Stimulated activated CD8-positive, alpha-beta memory T cell treated with anti-CD3 and anti-CD28 coated beads, Interleukin-7, amount 100 ng/mL, for 1 hour (primary cell): ENCODE results near the gene NXPH1.
"Not testable (repeated sequence)": the region's sequence is repeated elsewhere in the genome, so short reads cannot be mapped to it uniquely, and the experiment has no call there.

Experiments
- DNase-seq, 2 donors: peaks; one replicate each; pipeline ENCODE4 v3.0.0-alpha.2; 2020; ENCODE audit warnings: low read depth in 2 of 2

The NXPH1 gene

DNA sequence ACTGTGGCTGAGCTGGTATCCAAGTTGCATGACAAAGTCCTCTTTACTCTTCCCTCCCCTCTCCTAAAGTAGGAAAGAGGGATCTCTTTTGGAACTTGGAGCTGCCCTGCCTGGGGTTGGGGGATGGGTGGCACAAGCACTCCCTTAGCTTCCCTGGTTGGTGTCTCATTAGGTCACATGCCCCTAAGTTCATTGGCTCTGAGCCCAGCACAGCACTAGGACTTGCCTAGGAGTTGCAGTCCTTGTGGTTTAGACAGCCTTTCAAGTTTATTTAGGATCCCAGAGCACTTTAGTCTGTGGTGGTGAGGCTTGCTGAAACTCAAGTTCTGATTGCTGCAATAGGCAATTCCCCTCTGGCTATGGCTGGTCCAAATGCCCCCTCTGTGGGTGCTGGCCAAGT, 281.4 kb downstream of the NXPH1 start:
- DNase-seq, result no peak

DNA sequence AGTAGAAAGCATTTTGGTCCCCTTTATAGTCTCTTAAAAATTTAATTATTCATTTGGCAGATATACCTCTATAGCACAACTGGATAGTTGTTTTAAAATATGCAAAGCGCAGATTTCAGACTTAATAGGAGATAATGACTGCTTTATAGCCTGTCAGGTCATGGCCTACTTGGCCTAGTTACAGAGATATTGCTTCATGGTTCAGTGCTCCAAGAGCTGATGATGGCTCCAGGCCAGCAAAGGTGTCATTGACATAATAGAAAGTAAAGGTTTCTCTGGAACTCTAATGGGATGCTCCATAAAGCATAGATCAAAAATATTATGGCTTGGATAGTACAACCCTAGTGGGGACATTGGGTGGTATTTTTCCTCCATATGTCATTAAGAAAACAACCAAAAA, 285.7 kb downstream of the NXPH1 start:
- no peak for DNase-seq

DNA sequence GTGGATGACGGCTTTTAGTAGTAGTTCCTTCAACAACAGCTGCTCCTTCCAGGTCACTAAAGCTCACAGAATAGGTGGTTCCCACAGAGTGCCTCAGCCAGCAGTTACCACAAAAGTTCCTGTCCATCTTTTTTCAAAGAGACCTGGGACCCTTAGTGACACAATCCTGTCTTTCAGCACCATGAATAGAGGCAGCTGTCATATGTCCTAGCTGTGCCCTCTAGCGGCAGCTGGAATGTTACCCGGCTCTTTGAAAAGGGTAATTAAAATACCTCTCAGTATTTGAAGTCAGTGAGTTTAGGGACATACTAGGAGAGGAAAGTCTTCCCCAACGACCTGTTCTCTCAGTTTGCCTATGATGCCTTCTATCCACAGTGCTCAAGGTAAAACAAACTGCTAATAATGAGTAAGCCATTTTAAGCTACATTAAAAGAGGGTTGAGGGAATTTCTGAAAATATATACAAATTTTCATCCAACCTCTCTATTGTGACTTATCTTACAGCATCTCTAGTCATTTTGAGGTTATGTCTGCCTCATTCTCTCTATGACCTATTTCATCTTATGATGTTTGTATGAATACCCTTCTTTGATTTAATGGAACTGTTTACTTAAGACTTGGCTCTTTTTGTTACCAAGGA, 290.8 kb downstream of the NXPH1 start:
- no peak for DNase-seq

DNA sequence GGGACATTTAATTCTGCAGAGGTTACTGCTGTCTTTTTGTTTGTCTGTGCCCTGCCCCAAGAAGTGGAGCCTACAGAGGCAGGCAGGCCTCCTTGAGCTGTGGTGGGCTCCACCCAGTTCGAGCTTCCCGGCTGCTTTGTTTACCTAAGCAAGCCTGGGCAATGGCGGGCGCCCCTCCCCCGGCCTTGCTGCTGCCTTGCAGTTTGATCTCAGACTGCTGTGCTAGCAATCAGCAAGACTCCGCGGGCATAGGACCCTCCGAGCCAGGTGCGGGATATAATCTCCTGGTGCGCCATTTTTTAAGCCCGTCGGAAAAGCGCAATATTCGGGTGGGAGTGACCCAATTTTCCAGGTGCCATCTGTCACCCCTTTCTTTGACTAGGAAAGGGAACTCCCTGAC, 298.3 kb downstream of the NXPH1 start:
- not testable (repeated sequence) for DNase-seq

DNA sequence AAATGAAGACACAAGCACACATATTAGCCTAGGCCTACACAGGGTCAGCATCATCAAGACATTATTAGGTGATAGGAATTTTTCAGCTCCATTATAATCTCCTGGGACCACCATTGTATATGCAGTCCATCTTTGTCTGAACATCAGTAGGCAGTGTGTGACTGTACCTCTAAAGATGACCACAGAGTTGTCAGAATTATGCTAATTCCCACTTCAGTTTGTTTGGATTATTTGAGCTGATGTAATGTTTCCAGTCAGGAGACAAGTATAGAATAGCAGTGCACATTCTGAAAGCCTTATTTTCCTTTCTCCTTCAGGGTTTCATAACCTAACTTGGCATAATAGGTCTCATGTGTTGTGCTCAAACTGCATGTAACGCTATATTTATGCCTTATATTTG, 306.4 kb downstream of the NXPH1 start:
- DNase-seq, result no peak

DNA sequence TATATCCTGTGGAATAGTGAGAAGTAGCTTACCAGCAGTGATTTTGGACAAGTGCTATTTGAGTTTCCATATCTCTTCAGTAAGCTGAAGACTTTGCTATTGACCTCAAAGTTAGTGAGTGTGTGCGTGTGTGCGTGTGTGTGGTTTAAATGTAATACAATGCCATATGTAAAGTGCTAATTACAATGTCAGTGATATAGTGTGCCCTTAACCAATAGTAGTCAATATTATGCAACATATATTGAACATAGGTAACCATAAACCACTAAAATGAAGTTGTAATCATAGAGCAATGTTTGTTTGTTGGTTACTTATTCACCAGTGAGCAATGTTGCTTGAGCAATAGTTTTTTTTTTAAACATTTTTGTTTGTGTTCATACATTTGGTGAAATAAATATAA, 309.4 kb downstream of the NXPH1 start:
- DNase-seq, result no peak

DNA sequence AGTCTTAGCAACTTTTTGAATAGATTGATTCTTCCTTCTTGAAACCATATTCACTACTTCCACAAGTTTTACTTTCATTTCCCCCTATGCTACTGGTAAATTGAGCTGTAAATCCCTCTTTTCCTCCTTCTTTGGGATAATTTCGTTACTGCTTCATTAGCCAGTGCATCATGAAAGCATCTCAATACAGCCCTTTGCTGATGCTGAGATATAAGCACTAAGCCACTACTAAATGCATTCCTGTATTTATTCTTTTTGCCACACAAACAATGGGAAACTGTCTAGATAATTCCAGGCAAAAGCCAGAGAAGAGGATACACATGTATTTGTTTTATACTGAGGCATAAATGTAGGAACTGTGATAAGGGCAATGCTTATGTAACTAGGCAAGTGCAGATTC, 313.9 kb downstream of the NXPH1 start:
- no peak for DNase-seq

DNA sequence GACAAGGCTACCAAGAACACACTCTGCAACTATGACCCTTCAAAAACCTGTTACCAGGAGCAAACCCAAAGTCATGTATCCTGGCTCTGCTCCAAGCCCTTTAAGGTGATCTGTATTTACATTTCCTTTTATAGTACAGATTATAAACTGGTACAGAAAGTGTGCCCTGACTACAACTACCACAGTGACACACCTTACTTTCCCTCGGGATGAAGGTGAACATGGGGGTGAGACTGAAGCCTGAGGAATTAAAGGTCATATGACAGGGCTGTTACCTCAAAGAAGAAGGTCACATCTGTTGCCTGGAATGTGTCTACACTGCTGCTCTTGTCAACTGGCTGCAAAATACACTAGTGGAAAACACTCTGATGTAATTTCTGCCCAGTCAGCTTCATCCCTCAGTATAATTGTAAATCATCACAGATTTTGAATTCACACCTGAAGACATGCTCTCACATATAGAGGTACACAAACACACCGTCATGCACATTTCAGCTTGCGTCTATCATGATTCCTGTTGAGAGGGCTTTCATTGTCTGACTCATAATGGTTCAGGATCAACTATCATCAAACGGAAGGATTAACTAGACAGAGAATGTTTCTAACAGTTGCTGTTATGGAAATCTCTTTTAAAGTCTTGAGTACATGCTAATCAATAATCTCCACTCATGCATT, 318.3 kb downstream of the NXPH1 start:
- DNase-seq, result no peak

DNA sequence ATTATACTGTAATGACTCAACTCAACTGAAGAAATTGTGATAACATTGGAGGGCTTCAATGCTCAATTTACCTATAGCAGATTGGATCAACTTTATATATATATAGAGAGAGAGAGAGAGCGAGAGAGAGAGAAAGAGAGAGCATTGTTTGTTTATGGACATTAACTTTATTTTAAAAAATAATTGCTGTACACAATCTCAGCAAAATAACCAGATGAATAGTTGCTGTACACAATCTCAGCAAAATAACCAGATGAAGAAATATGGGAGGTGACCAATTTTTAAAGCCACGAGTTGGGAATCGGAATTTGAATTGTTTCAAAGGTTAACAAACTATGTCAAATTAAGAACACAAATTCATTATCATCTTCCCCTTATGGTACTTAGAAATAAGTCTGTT, 319.9 kb downstream of the NXPH1 start:
- DNase-seq, result no peak

DNA sequence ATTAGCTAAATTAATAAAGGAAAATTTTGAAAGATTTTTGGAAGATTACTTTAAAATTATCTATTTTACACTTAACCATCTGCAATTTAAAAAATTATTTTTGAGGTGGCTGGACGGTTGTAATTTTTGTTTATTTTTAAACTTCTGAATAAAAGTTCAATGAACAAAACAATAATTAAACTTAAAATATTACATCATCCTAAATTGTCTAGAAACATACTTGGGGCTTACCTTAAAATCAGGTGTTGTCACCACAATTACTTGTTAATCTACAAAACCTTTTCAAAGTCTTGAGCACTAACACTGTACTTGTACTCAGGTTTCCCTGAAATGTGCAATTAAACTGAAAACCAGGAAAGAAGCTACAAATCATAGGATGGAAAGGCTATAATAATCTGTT, 328.3 kb downstream of the NXPH1 start:
- no peak for DNase-seq

DNA sequence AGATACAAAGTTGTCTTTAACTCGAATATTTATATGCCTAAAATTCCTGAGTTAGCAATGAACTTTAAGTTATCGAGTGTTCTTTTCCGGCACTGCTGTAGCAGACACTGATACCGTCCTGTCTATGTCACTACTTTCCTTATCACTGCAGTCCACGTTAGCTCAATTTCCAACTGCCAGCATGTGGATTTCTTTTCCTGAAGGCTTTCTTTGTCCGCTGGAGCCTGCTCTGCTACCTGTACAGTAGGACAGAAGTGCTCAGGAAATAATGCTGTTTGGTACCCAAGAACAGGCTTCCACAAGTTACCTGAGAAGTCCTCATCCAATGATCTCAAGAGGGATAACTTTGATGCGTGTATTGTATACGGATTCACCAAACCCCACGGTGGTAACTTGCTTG, 329.4 kb downstream of the NXPH1 start:
- DNase-seq, result no peak

DNA sequence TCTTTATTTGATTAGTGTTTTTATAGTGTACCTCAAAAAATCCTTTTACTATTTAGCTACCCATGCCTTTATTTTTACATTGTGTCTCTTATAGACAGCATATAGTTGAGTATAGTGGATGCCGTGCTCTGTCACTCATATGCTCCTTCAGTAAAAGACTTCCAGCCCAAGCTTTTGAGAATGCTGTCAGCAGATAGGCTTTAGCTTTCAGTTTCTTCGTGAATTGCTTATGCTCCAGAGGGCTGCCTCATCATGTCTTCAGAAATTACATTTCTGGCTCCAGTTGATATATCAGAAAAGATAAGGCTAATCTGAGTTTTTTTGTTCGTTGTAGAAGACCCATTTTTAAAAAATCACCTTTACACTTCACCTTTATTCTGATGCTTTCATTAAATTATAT, 332.0 kb downstream of the NXPH1 start:
- DNase-seq, result no peak

DNA sequence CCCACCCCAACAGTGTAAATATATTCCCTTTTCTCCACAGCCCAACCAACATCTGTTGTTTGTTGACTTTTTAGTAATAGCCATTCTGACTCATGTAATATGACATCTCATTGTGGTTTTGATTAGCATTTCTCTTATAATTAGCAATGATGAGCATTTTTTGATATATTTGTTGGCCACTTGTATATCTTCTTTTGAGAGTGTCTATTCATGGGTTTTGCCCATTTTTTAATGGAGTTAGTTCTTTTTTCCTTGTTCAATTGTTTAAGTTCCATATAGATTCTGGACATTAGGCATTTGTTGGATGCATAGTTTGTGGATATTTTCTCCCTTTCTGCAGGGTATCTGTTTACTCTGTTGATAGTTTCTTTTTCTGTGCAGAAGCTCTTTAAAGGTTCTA, 340.1 kb downstream of the NXPH1 start:
- no peak for DNase-seq

DNA sequence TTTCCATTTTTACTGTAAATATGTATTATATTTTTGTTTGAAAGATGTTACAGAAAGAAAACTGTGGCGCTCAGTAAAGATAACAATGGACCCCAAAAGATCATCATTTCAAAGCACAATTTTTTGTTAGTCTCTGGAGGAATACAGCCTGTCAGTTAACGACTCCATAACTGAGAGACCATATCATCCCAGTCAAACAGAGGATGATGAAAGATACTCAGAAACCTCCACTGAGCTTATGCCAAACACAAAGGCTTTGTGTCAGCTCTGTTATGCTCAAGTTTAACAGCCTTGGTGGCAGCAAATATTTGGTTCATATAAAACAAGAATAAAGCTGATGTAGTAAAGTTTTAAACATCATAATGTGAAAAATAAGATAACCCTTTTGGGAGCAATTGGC, 345.1 kb downstream of the NXPH1 start:
- no peak for DNase-seq

DNA sequence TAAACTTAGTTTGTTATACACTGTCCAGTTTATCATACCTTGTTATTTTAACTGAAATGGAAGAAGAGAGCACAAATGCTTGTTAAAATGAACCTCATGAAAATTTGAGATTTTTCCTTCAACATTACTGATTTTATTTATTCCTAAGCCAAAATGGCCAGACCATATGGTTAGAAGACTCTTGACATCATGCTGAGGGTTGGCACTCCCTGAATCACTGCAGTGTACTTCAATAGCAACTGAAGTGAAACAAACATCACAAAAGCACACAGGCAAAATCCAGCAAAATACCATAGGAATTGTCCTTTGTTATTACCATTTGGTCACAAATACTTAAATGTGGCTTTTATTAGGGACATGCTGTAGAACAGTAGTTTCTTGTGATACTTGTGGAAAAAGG, 347.8 kb downstream of the NXPH1 start:
- DNase-seq, result no peak

DNA sequence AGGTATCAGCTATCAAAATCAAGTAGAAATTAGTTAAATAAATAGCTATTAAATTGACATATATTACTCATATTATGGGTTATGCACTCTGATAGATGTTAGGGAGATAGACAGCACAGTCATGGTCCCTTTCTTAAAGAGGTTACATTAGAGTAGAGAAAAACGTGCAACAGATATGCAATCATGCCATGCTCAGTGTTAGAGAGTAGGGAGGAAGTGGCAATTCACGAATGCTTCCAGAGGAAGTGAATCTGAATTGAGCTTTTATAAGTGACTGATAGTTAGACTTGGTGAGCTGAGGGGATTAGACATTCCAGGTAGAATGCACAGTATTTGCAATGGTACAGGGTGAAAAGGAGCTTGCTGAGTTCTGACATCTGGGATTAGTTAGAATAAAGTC, 349.8 kb downstream of the NXPH1 start:
- no peak for DNase-seq

DNA sequence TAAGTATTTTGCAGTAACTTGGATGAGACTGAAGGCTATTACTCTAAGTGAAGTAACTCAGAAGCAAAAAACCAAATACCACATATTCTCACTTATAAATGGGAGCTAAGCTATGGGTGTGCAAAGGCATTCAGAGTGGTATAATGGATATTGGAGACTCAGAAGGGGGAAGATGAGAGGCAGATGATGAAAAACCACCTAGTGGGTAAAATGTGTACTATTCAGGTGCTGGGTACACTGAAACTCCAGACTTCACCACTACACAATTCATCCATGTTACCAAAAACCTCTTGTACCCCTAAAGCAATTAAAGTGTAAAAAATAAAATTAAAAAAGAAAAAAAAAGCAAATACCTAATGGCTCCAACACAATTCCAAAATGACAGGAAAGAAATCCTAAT, 351.7 kb downstream of the NXPH1 start:
- no peak for DNase-seq

DNA sequence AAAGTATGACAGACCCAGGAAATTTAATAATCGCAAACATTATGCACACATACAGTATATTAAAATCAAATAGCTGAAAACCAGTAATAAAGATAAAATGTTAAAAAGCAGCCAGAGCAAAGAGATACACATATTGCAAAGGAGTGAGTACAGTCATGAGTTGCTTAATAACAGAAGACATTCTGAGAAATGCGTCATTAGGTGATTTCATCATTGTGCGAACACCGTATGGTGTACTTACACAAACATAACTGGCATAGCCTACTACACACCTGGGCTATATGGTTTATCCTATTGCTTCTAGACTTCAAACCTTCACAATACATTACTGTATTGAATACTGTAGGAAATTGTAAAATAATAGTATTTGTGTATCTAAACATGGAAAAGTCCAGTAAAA, 367.6 kb downstream of the NXPH1 start:
- no peak for DNase-seq
